SU-DHL-6 (cell line): ENCODE measurements around the gene FLRT3.

ENCODE experiments used
- H2AFZ ChIP-seq: fragments of 200-600 bp; sonication (generic); 2 replicates; pipeline ENCODE4 v1.6.1; 2014; ENCODE audit warnings: low read depth, mild to moderate bottlenecking, moderate library complexity, mixed read lengths, antibody characterized with exemption, low read length; ENCODE audit not compliant: severe bottlenecking
- H3F3A ChIP-seq: fragments of 200-600 bp; shearing (Covaris generic); 2 replicates; pipeline ENCODE4 v1.6.0; 2016; ENCODE audit warnings: antibody characterized with exemption, mild to moderate bottlenecking; ENCODE audit not compliant: insufficient read depth
- H3K27ac ChIP-seq: fragments of 200-600 bp; sonication (generic); 2 replicates; pipeline ENCODE4 v1.5.1; 2016; ENCODE audit warnings: low read depth, mild to moderate bottlenecking, low read length, moderate library complexity, mixed read lengths
- H3K27me3 ChIP-seq: fragments of 200-600 bp; sonication (generic), shearing (Covaris generic); 2 replicates; pipeline ENCODE4 v1.6.0; 2014; ENCODE audit warnings: mild to moderate bottlenecking, low read length
- H3K36me3 ChIP-seq: fragments of 200-600 bp; sonication (generic); 2 replicates; pipeline ENCODE4 v1.6.1; 2014; ENCODE audit warnings: mild to moderate bottlenecking, low read length, mixed read lengths
- H3K4me2 ChIP-seq: fragments of 300-600, 200-600 bp; shearing (Covaris generic), sonication (generic); 2 replicates; pipeline ENCODE4 v1.6.0; 2014; ENCODE audit warnings: low read length, low read depth, mild to moderate bottlenecking; ENCODE audit not compliant: poor library complexity, severe bottlenecking
- H3K4me3 ChIP-seq: fragments of 200-600 bp; sonication (generic); 2 replicates; pipeline ENCODE4 v1.5.1; 2014; ENCODE audit warnings: antibody characterized with exemption, low read length, mild to moderate bottlenecking, mixed read lengths; ENCODE audit not compliant: insufficient read depth, poor library complexity, severe bottlenecking
- H3K79me2 ChIP-seq: fragments of 200-600 bp; sonication (generic); 2 replicates; pipeline ENCODE4 v1.6.1; 2014; ENCODE audit warnings: mild to moderate bottlenecking, low read length, moderate library complexity; ENCODE audit not compliant: insufficient read depth
- H3K9ac ChIP-seq: fragments of 200-600 bp; sonication (generic); 2 replicates; pipeline ENCODE4 v1.7.0; 2014; ENCODE audit warnings: mild to moderate bottlenecking, low read length
- H3K9me2 ChIP-seq: fragments of 200-600 bp; sonication (generic); replicated peaks from 2 replicates; pipeline ENCODE4 v1.6.1; 2014; ENCODE audit warnings: low read length; ENCODE audit not compliant: insufficient read depth
- H3K9me3 ChIP-seq: fragments of 200-600 bp; sonication (generic); 2 replicates; pipeline ENCODE4 v1.6.1; 2014; ENCODE audit warnings: low read length, mixed read lengths; ENCODE audit not compliant: insufficient read depth
- H4K20me1 ChIP-seq: fragments of 200-600 bp; sonication (generic); 2 replicates; pipeline ENCODE4 v1.6.1; 2014; ENCODE audit warnings: low read depth, mild to moderate bottlenecking, antibody characterized with exemption, low read length, moderate library complexity, mixed read lengths
- CTCF ChIP-seq: fragments of 200-600 bp; sonication (generic); IDR thresholded peaks from one replicate; pipeline ENCODE4 v1.5.1; 2017; ENCODE audit warnings: antibody characterized with exemption, mild to moderate bottlenecking, low read length, moderate library complexity; ENCODE audit not compliant: insufficient read depth, poor library complexity, severe bottlenecking
- EZH2phosphoT487 ChIP-seq: fragments of 200-600 bp; sonication (generic), shearing (Covaris generic); conservative IDR thresholded peaks from 2 replicates; pipeline ENCODE4 v1.6.1; 2018; ENCODE audit warnings: mild to moderate bottlenecking, antibody characterized with exemption, low read length, moderate library complexity, mixed read lengths

Gene FLRT3

GRCh38 chr20:14332866-14333265, 4.5 kb downstream of the FLRT3 start:
- Histone ChIP-seq H3K36me3 (no peaks in the 10 kb centered on the region), H3F3A (no peaks in the 10 kb centered on the region), H4K20me1 (no peaks in the 10 kb centered on the region), H3K4me2 (no peak overlapping the region), H3K27me3 (no peaks in the 10 kb centered on the region), H3K27ac (no peak overlapping the region), H3K79me2 (no peaks in the 10 kb centered on the region), H3K9ac (no peak overlapping the region), H3K9me3 (no peaks in the 10 kb centered on the region), H2AFZ (no peak overlapping the region), H3K9me2 (no peaks in the 10 kb centered on the region), H3K4me3 (no peak overlapping the region)
- TF ChIP-seq EZH2phosphoT487 (no peak), CTCF (no peak)

- Histone ChIP-seq H3K27ac (no peak overlapping the region), H3K9me3 (no peaks in the 10 kb centered on the region), H3K79me2 (no peaks in the 10 kb centered on the region), H2AFZ (no peak overlapping the region), H3F3A (no peaks in the 10 kb centered on the region), H3K9me2 (no peaks in the 10 kb centered on the region), H3K27me3 (no peaks in the 10 kb centered on the region), H3K4me3 (no peak overlapping the region), H4K20me1 (no peaks in the 10 kb centered on the region), H3K36me3 (no peaks in the 10 kb centered on the region), H3K9ac (no peak overlapping the region), H3K4me2 (no peak overlapping the region)
- no peak for TF ChIP-seq EZH2phosphoT487
- no peak for TF ChIP-seq CTCF
These were observed 5.8 kb downstream of the FLRT3 start for GRCh38 chr20:14331646-14332045.

- TF ChIP-seq EZH2phosphoT487: no peak
- TF ChIP-seq CTCF: no peak
- Histone ChIP-seq H3F3A (no peaks in the 10 kb centered on the region), H3K27ac (no peak overlapping the region), H4K20me1 (no peaks in the 10 kb centered on the region), H3K4me2 (no peak overlapping the region), H3K36me3 (no peaks in the 10 kb centered on the region), H3K27me3 (no peaks in the 10 kb centered on the region), H2AFZ (no peak overlapping the region), H3K9me3 (no peaks in the 10 kb centered on the region), H3K9ac (no peak overlapping the region), H3K4me3 (no peak overlapping the region), H3K79me2 (no peaks in the 10 kb centered on the region), H3K9me2 (no peaks in the 10 kb centered on the region)
These were observed 17.7 kb downstream of the FLRT3 start for GRCh38 chr20:14319704-14320103.
